Colon (tissue), 2 donors: Measurements from ENCODE around the gene SMURF1.

Experiments
- FAIRE-seq: peaks from 2 replicates; lab custom pipeline; 2012; peaks lifted over from hg19 to GRCh38; lab: Jason Lieb, UNC
- donor health status: control.
- donor health status: control.

Gene SMURF1

GRCh38 chr7:98985945-98986344 lies 158.0 kb downstream of the SMURF1 start:
- FAIRE-seq: no peak

- no peak for FAIRE-seq
These were observed 158.5 kb downstream of the SMURF1 start for GRCh38 chr7:98985406-98985805.

DNA sequence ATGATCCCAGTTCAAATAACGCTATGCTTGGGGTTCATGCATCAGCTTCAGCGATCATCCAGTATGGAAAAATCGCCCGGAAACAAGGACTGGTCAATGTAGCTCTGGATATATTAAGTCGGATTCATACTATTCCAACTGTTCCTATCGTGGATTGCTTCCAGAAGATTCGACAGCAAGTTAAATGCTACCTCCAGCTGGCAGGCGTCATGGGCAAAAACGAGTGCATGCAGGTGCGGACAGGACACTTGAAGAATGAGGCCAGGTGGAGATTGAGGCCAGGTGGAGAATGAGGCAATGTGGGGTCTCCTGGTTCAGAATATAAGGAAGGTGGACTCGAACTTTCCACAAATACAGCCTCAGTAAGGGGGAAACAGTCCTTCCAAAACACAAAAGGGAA lies 159.8 kb downstream of the SMURF1 start:
- no peak for FAIRE-seq

- FAIRE-seq: no peak
These were observed 161.2 kb downstream of the SMURF1 start for GRCh38 chr7:98982686-98983085.

DNA sequence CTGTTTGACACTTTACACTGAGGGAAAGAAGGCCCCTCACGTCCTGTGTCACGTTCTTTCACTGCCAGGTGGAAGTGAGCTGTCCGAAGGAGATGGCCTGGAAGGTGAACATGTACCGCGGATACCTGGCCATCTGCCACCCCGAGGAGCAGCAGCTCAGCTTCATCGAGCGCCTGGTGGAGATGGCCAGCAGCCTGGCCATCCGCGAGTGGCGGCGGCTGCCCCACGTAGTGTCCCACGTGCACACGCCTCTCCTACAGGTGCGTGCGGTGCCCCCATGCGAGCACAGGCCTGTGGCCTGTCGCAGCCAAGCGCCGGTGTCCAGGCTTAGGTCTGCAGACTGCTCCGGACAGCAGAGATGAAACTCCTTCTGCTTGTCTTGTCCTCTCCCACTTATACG lies 162.2 kb downstream of the SMURF1 start:
- no peak for FAIRE-seq

GRCh38 chr7:98978672-98979071 lies 165.2 kb downstream of the SMURF1 start:
- FAIRE-seq: no peak
